Heart left ventricle (tissue), 16 donors: Measurements from ENCODE around the gene RAB28. TPM values are rescaled to one million over a fixed set of nuclear protein-coding genes. Genes with fewer than 3 reads are reported as not detected.

Experiments used
- ATAC-seq, 4 donors: fragments of 200-7000 bp; cut with Tn5 transposase; one replicate each; pipeline ENCODE4 v1.9.1; 2020 to 2022; ENCODE audit warnings: moderate library complexity in 4 of 4, mild to moderate bottlenecking in 3 of 4, moderate number of reproducible peaks in 1 of 4
- DNase-seq, 5 donors: peaks; one replicate each; pipeline ENCODE4 v3.0.0-alpha.2; 2020
- H3K27ac ChIP-seq, 12 donors: fragments of 200-600 bp; sonication (generic) in 4 of 12; one replicate each; pipeline versions ENCODE4 v1.5.0 to v1.8.0; 2016 to 2022; ENCODE audit warnings: mild to moderate bottlenecking in 2 of 12
- H3K27me3 ChIP-seq, 9 donors: fragments of 200-600 bp; sonication (generic) in 2 of 9; one replicate each; pipeline versions ENCODE4 v1.5.1 to v1.8.0; 2016 to 2022; ENCODE audit warnings: mild to moderate bottlenecking in 3 of 9
- H3K36me3 ChIP-seq, 9 donors: fragments of 200-600 bp; sonication (generic) in 2 of 9; one replicate each; pipeline versions ENCODE4 v1.5.0 to v1.8.0; 2018 to 2022; ENCODE audit warnings: mild to moderate bottlenecking in 2 of 9
- H3K4me1 ChIP-seq, 12 donors: fragments of 200-600 bp; sonication (generic) in 4 of 12; one replicate each; pipeline versions ENCODE4 v1.5.0 to v1.8.0; 2016 to 2022; ENCODE audit warnings: mild to moderate bottlenecking in 3 of 12
- H3K4me3 ChIP-seq, 12 donors: fragments of 200-600 bp; sonication (generic) in 4 of 12; one replicate each; pipeline versions ENCODE4 v1.5.0 to v1.8.0; 2017 to 2022; ENCODE audit warnings: mild to moderate bottlenecking in 9 of 12, moderate library complexity in 4 of 12
- H3K9me3 ChIP-seq, 12 donors: fragments of 200-600 bp; sonication (generic) in 4 of 12; one replicate each; pipeline versions ENCODE4 v1.5.0 to v1.8.0; 2016 to 2022; ENCODE audit warnings: mild to moderate bottlenecking in 1 of 12
- POLR2A ChIP-seq, 2 donors: fragments of 450-650 bp; IDR thresholded peaks; one replicate each; pipeline ENCODE4 v1.6.1; 2017; ENCODE audit warnings: antibody characterized with exemption in 2 of 2, mild to moderate bottlenecking in 2 of 2, moderate library complexity in 2 of 2
- WGBS, 4 donors: extraction: QIAGEN DNeasy Blood & Tissue Kit in 2 of 4; methylation state at CpG; one replicate each; pipeline versions ENCODE4 v1.1.5 to v1.1.7; 2013 to 2018; 5-methylcytosine and 5-hydroxymethylcytosine counted together
- intact Hi-C, 10 donors: fragments of 100-400 bp; cut with DNase I; formaldehyde crosslinking; loops; one replicate each; pipeline versions ENCODE4 v1.11.1 to v1.14.2; 2022
- polyA plus RNA-seq, 2 donors: library from polyadenylated mRNA; stranded (reverse); fragments of 200-250 nt; gene quantifications; one replicate each; pipeline ENCODE4 v1.2.3, GENCODE V29; 2013
- total RNA-seq, 9 donors: library from RNA; depleted of rRNA in 2 of 9; stranded (reverse); fragments of >200 nt in 2 of 9; fragmentation: NEBNext Ultra II Directional in 3 of 9; extraction: Animal tissue kit (Norgen Biotek cat#: 25700) in 3 of 9; gene quantifications; one replicate each; pipeline versions ENCODE4 v1.1.0 to v1.2.4, GENCODE V29; 2016 to 2023
- TF ChIP-seq, protein P1 (sequence below), 12 donors: fragments of 200-600 bp; sonication (generic) in 4 of 12; IDR thresholded peaks; one replicate each; pipeline versions ENCODE4 v1.5.0 to v1.8.0; 2018 to 2022; ENCODE audit warnings: antibody characterized with exemption in 12 of 12, mild to moderate bottlenecking in 5 of 12
- donor health status: ischemic (EF 13 %, LVEDD 7.1; RV severe dilation, severe dysfunction).
- donor health status: healthy with polysubstance abuse.
- donor health status: DM: no; HTN: yes; CAD: no.
- donor health status: DM: no; HTN: no; CAD: no.
- donor health status: ischemic (EF 25% LVEDD 6.9; RV normal size, moderate dysfunction).
- donor health status: ischemic (EF 25% LVEDD 5.7; RV mildly dilated, moderate dysfunction).
- donor health status: healthy.
- donor health status: DM: yes; HTN: yes; CAD: no.
- donor health status: ischemic (EF 35%, LVEDD 5.7; RV mildly dilated, moderate dysfunction).
- donor health status: nonischemic (EF 11% LVEDD 7.7; RV severe dilation, severe dysfunction).
- donor health status: DM: yes; HTN: yes; CAD: no.
- donor health status: PGD.
- donor health status: ischemic (EF 29% LVEDD 5.4; RV normal size, mild dysfunction).
- donor health status: nonischemic (EF 23%, LVEDD 6.1; RV moderate dilation, normal function).

The RAB28 gene
- total and polyA plus RNA-seq, 11 donors = 11.5 to 31.1 (median 17.9) TPM

DNA sequence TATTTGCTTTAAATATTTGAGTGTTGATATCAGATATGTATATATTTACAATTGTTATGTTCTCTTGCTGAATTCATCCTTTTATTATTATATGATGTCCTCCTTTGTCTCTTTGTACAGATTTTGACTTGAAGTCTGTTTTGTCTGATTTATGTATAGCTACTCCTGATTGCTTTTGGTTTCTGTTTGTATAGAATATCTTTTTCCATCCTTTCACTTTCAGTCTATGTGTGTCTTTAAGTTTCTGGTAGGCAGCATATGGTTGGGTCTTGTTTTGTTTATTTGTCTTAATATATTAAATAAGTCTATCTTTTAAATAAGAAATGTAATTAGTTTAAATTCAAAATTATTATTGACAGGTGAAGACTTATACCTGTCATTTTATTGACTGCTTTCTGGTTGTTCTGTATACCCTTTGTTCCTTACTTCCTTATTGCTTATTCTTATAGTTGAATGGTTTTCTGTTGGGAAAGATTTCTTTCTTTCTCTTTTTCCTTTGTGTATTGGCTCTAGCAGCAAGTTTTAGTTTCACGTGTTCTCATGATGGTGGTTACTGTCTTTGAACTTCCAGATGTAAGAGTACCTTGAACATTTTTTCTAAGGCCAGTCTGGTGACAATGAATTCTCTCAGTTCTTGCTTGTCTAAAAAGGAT lies 31.1 kb downstream of the RAB28 start:
- Histone ChIP-seq H3K36me3 (peaks cover 0 to 20% (median 12%) of the 10 kb centered on the region in 9 donors), H3K4me3 (no peak overlapping the region), H3K27me3 (no peaks in the 10 kb centered on the region), H3K27ac (no peak overlapping the region), H3K9me3 (peaks cover 0 to 5% (median 0%) of the 10 kb centered on the region in 12 donors), H3K4me1 (peaks cover 0 to 9% (median 0%) of the 10 kb centered on the region in 12 donors)
- no peak for DNase-seq
- TF ChIP-seq, protein P1, sequence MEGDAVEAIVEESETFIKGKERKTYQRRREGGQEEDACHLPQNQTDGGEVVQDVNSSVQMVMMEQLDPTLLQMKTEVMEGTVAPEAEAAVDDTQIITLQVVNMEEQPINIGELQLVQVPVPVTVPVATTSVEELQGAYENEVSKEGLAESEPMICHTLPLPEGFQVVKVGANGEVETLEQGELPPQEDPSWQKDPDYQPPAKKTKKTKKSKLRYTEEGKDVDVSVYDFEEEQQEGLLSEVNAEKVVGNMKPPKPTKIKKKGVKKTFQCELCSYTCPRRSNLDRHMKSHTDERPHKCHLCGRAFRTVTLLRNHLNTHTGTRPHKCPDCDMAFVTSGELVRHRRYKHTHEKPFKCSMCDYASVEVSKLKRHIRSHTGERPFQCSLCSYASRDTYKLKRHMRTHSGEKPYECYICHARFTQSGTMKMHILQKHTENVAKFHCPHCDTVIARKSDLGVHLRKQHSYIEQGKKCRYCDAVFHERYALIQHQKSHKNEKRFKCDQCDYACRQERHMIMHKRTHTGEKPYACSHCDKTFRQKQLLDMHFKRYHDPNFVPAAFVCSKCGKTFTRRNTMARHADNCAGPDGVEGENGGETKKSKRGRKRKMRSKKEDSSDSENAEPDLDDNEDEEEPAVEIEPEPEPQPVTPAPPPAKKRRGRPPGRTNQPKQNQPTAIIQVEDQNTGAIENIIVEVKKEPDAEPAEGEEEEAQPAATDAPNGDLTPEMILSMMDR (IDR thresholded peaks at IDR 0.05) = no peak
- TF ChIP-seq POLR2A (IDR thresholded peaks at IDR 0.05) = no peak
- no peak for ATAC-seq
- 96 to 100% (median 98%) methylated on average over 1 of the region's 1 CpG for WGBS, 4 donors
- intact Hi-C loops = no loop called here

DNA sequence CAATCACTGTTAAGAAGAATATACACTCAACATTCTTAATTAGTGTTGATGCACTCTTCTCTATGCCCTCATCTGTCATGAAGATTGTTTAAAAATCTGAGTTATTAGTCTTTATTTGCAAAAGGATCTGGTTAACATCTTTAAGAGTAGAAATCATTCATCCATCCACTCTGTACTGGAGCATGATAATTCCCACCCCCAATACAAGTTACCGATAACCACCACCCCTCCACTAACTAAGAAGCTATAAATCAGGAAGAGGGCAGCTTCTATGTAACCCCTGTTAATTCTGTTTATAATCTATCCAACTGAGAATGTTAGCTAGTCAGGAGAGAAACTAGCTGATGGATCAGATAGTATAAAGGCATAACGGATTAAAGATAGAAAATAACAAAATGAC lies 34.5 kb downstream of the RAB28 start:
- 85 to 94% (median 88%) methylated on average over 2 of the region's 2 CpGs for WGBS, 4 donors
- H3K27ac ChIP-seq = no peak overlapping the region
- peaks cover 0 to 5% (median 0%) of the 10 kb centered on the region in 12 donors for H3K9me3 ChIP-seq
- peaks cover 0 to 11% (median 0%) of the 10 kb centered on the region in 9 donors for H3K36me3 ChIP-seq
- H3K4me3 ChIP-seq = no peak overlapping the region
- peaks cover 0 to 9% (median 0%) of the 10 kb centered on the region in 12 donors for H3K4me1 ChIP-seq
- ATAC-seq (no peak), DNase-seq (no peak)
- TF ChIP-seq, protein P1 (IDR thresholded peaks at IDR 0.05) = no peak
- no peak for TF ChIP-seq POLR2A (IDR thresholded peaks at IDR 0.05)
- H3K27me3 ChIP-seq = no peaks in the 10 kb centered on the region
- intact Hi-C loops = no loop called here

DNA sequence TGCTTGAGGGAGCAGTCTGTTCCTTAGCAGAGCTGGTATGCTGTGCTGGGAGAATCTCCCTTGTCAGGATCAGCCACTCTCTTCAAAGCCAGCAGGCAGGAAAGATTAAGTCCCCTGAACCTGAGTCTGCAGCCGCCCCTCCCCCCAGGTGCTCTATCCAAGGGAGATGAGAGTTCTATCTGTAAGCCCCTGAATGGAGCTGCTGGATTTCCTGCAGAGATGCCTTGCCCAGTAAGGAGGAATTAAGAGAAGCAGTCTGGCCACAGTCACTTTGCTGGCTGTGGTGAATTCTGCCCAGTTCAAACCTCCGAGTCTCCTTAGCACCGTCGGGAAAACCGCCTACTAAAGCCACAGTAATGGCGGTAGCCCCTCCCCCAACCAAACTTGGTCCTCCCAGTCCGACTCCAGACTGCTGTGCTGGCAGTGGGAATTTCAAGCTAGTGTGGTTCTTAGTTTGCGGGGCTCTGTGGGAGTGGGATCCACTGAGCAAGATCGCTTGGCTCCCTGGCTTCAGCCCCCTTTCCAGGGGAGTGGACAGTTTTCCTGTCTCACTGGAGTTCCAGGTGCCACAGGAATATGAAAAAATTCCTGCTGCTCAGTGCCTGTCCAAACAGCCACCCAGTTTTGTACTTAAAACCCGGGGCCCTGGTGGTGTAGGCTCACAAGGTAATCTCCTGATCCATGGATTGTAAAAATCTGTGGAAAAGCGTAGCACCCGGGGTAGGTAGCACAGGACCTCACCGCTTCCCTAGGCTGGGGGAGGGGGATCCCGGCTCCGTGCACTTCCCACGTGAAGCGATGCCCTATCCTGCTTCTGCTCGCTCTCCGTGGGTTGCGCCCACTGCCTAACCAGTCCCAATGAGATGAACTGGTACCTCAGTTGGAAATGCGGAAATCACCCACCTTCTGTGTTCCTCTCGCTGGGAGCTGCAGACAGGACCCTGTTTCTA lies 38.0 kb downstream of the RAB28 start:
- no peaks in the 10 kb centered on the region for H3K9me3 ChIP-seq
- H3K4me3 ChIP-seq = no peak overlapping the region
- TF ChIP-seq POLR2A (IDR thresholded peaks at IDR 0.05) = no peak
- TF ChIP-seq, protein P1 (IDR thresholded peaks at IDR 0.05) = no peak
- ATAC-seq = no peak
- DNase-seq = peak in 1 of 5 donors; percentile 62
- no peak overlapping the region for H3K27ac ChIP-seq
- peaks cover 0 to 6% (median 0%) of the 10 kb centered on the region in 12 donors for H3K4me1 ChIP-seq
- WGBS, 4 donors = 83 to 90% (median 88%) methylated on average over 21 to 22 of the region's 22 CpGs
- intact Hi-C loops = no loop called here
- H3K36me3 ChIP-seq = peaks cover 0 to 6% (median 0%) of the 10 kb centered on the region in 9 donors
- H3K27me3 ChIP-seq = no peaks in the 10 kb centered on the region

DNA sequence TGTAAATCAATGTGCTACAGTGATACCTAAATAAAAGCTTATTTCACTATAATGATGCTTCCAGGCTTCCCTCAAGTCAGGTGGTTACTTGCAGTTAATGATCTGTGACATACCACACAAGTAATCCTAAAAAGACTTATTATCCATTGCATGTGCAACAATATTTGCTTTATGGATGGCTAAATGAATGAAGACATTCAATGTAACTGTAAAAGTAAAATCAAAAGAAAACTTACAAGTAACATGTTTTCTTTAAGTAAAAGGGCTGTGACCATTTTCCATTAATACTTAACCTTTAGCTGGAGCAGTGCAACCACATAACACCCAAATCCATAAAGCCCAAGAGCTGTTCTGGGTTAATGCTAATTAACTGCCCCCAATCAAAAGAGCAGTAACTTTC lies 42.6 kb downstream of the RAB28 start:
- peaks cover 0 to 6% (median 0%) of the 10 kb centered on the region in 12 donors for H3K4me1 ChIP-seq
- no peak for DNase-seq
- ATAC-seq = no peak
- H3K27ac ChIP-seq = no peak overlapping the region
- intact Hi-C loops = no loop called here
- no peak overlapping the region for H3K4me3 ChIP-seq
- peaks cover 0 to 6% (median 0%) of the 10 kb centered on the region in 9 donors for H3K36me3 ChIP-seq
- H3K9me3 ChIP-seq = peaks cover 0 to 30% (median 7%) of the 10 kb centered on the region in 12 donors
- TF ChIP-seq POLR2A (IDR thresholded peaks at IDR 0.05) = no peak
- TF ChIP-seq, protein P1 (IDR thresholded peaks at IDR 0.05) = no peak
- no peaks in the 10 kb centered on the region for H3K27me3 ChIP-seq
